Measurements from ENCODE around the gene PAGR1. TPM values are rescaled to one million over a fixed set of nuclear protein-coding genes. Genes with fewer than 3 reads are reported as not detected.
"Not testable (repeated sequence)": the region's sequence is repeated elsewhere in the genome, so short reads cannot be mapped to it uniquely, and the experiment has no call there.

The PAGR1 gene
- total RNA-seq, 2 donors from 2014 or later, result 64.3 to 64.4 TPM

- no peak for TF ChIP-seq CTCF (IDR thresholded peaks at IDR 0.05)
- no peak for TF ChIP-seq POLR2AphosphoS5 (IDR thresholded peaks at IDR 0.05)
- TF ChIP-seq POLR2A (IDR thresholded peaks at IDR 0.05), result no peak
- Histone ChIP-seq H3K36me3 (no peaks in the 10 kb centered on the region), H3K27me3 (replicated peaks; ENCODE audit: insufficient read depth) (no peaks in the 10 kb centered on the region), H3K4me1 (replicated peaks) (peaks cover 2% of the 10 kb centered on the region), H3K4me3 (no peak overlapping the region), H3K27ac (no peak overlapping the region), H3K9me3 (no peaks in the 10 kb centered on the region)
- WGBS, result 78% methylated on average over 7 of the region's 7 CpGs
- DNase-seq (ENCODE audit: low spot score), result no peak
- intact Hi-C loops (cut with DNase I), result no loop called here
Measured at GRCh38 chr16:29770250-29770929, 45.6 kb upstream of the PAGR1 start.

GRCh38 chr16:29772330-29772729, 43.6 kb upstream of the PAGR1 start:
- intact Hi-C loops (cut with DNase I); H3K27me3 ChIP-seq (replicated peaks; ENCODE audit: insufficient read depth); H3K4me1 ChIP-seq (replicated peaks); H3K9me3 ChIP-seq; H3K27ac ChIP-seq; H3K4me3 ChIP-seq; DNase-seq (ENCODE audit: low spot score); H3K36me3 ChIP-seq: not testable (repeated sequence)
- WGBS, result 90% methylated on average over 7 of the region's 7 CpGs

GRCh38 chr16:29774730-29775129, 41.2 kb upstream of the PAGR1 start:
- H3K9me3 ChIP-seq, result no peaks in the 10 kb centered on the region
- no peak overlapping the region for H3K27ac ChIP-seq
- no peak for DNase-seq (ENCODE audit: low spot score)
- no peak overlapping the region for H3K4me3 ChIP-seq
- no peaks in the 10 kb centered on the region for H3K4me1 ChIP-seq (replicated peaks)
- TF ChIP-seq POLR2A (IDR thresholded peaks at IDR 0.05) (no peak), CTCF (IDR thresholded peaks at IDR 0.05) (no peak), POLR2AphosphoS5 (IDR thresholded peaks at IDR 0.05) (no peak)
- no peaks in the 10 kb centered on the region for H3K27me3 ChIP-seq (replicated peaks; ENCODE audit: insufficient read depth)
- intact Hi-C loops (cut with DNase I), result no loop called here
- WGBS, result 90% methylated on average over 5 of the region's 5 CpGs
- no peaks in the 10 kb centered on the region for H3K36me3 ChIP-seq

GRCh38 chr16:29775742-29776408, 40.1 kb upstream of the PAGR1 start:
- Histone ChIP-seq H3K36me3 (no peaks in the 10 kb centered on the region), H3K4me3 (no peak overlapping the region), H3K4me1 (replicated peaks) (no peaks in the 10 kb centered on the region), H3K27ac (no peak overlapping the region), H3K27me3 (replicated peaks; ENCODE audit: insufficient read depth) (no peaks in the 10 kb centered on the region), H3K9me3 (no peaks in the 10 kb centered on the region)
- 82% methylated on average over 4 of the region's 4 CpGs for WGBS
- TF ChIP-seq POLR2A (IDR thresholded peaks at IDR 0.05), result no peak
- no peak for TF ChIP-seq CTCF (IDR thresholded peaks at IDR 0.05)
- TF ChIP-seq POLR2AphosphoS5 (IDR thresholded peaks at IDR 0.05), result no peak
- intact Hi-C loops (cut with DNase I), result no loop called here
- no peak for DNase-seq (ENCODE audit: low spot score)

- intact Hi-C loops (cut with DNase I), result no loop called here
- no peak for TF ChIP-seq POLR2AphosphoS5 (IDR thresholded peaks at IDR 0.05)
- no peak for TF ChIP-seq CTCF (IDR thresholded peaks at IDR 0.05)
- TF ChIP-seq POLR2A (IDR thresholded peaks at IDR 0.05), result no peak
- Histone ChIP-seq H3K27me3 (replicated peaks; ENCODE audit: insufficient read depth) (no peaks in the 10 kb centered on the region), H3K4me1 (replicated peaks) (no peaks in the 10 kb centered on the region), H3K9me3 (no peaks in the 10 kb centered on the region), H3K27ac (no peak within 1 kb of the TSS), H3K4me3 (no peak within 1 kb of the TSS), H3K36me3 (no peaks in the 10 kb centered on the region)
- 80% methylated on average over 10 of the region's 10 CpGs for WGBS
- DNase-seq (ENCODE audit: low spot score), result no peak
Measured at GRCh38 chr16:29777576-29778350, 38.2 kb upstream of the PAGR1 start, which contains the start of gene ZG16. ZG16 (plus strand) TSS chr16:29778256; CDS start chr16:29779267, 1,011 bp downstream.
